Mammary epithelial cell (primary cell): Measurements from ENCODE around the gene PTPA.

Experiments
- EZH2 ChIP-seq: IDR thresholded peaks from 2 replicates; pipeline ENCODE4 v1.6.1; 2012; ENCODE audit warnings: low read length, inconsistent platforms, borderline replicate concordance
- TF ChIP-seq, protein P1 (sequence below), 2 donors: IDR thresholded peaks in 1 of 2; conservative IDR thresholded peaks in 1 of 2; 2 replicates each; pipeline ENCODE4 v1.5.1; 2011 to 2012; ENCODE audit warnings: inconsistent platforms in 2 of 2, low read length in 2 of 2, mild to moderate bottlenecking in 2 of 2, control low read depth in 1 of 2, low read depth in 1 of 2; ENCODE audit not compliant: insufficient read depth in 1 of 2; ENCODE audit errors: extremely low read depth in 1 of 2

DNA sequence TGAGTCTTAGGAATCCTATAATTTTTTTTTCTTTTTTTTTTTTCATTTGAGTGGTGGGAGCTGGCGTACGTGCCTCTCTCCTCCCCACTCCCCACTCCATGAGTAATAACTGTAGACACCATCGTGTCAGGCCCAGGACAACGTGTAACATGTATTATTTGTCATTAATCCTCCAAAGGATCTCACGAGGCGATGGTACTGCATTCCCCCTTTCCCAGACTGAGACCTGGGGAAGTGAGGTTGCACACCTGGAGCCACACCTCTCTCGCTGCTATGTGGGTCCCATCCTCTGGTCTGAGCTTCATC lies 73.0 kb downstream of the PTPA start:
- TF ChIP-seq, protein P1, sequence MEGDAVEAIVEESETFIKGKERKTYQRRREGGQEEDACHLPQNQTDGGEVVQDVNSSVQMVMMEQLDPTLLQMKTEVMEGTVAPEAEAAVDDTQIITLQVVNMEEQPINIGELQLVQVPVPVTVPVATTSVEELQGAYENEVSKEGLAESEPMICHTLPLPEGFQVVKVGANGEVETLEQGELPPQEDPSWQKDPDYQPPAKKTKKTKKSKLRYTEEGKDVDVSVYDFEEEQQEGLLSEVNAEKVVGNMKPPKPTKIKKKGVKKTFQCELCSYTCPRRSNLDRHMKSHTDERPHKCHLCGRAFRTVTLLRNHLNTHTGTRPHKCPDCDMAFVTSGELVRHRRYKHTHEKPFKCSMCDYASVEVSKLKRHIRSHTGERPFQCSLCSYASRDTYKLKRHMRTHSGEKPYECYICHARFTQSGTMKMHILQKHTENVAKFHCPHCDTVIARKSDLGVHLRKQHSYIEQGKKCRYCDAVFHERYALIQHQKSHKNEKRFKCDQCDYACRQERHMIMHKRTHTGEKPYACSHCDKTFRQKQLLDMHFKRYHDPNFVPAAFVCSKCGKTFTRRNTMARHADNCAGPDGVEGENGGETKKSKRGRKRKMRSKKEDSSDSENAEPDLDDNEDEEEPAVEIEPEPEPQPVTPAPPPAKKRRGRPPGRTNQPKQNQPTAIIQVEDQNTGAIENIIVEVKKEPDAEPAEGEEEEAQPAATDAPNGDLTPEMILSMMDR (conservative IDR thresholded peaks at IDR 0.05 in 1 of 2, IDR thresholded peaks at IDR 0.05 in 1 of 2; ENCODE audit: extremely low read depth in 1 of 2, insufficient read depth in 1 of 2, low read depth in 1 of 2, low read length in 2 of 2) = no peak
- no peak for TF ChIP-seq EZH2
